Measurements from ENCODE around the gene ZBTB8B.
"Not testable (repeated sequence)": the region's sequence is repeated elsewhere in the genome, so short reads cannot be mapped to it uniquely, and the experiment has no call there.

The ZBTB8B gene

DNA sequence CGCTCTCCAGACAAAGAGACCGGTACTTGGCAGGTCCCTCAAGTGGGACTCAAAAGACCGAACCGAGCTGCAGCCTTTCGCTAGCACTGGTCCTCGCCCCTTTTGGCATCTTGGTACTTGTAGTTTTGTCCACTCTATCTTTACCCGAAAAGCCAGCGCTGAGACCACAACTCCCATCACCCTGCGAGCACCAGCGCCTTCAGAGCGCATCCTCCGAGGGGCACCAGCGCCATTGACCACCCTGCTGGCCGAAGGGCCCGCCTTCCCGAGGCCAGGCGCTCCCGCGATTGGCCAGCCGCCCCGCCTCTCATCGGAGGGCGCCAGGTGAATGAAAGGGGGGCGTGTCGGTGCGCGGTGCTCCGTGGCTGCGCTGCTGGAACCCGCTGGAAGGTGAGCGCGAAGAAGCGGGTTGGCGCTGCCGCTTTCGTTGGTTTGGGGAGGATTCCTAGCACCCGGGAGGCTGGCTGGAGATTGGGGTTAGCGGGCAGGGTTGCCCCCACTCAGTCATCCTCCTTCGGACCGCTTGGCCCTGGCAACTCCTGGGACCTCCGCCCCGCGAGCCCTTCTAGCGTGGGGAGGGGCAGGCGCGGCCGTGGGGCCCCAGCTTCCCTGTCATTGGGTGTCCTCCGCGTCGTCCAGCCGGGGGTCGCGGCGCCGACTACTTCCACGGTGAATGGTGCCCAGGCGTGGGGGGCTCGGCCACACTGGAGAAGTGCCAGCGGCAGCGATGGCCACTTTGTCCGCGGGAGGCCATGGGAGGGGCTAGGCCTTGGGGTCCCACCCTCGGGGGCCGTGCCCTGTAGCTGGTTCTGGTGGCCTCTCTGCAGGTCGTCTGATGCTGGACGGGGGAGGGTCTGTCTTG is at the start of gene ZBTB8B:
TSS of gene ZBTB8B (plus strand) at position 357 of the 862 bp plus-strand sequence. CDS start 5,553 bp downstream, outside the sequence.
- peak; percentile 41 for DNase-seq (ENCODE audit: low read depth)

DNA sequence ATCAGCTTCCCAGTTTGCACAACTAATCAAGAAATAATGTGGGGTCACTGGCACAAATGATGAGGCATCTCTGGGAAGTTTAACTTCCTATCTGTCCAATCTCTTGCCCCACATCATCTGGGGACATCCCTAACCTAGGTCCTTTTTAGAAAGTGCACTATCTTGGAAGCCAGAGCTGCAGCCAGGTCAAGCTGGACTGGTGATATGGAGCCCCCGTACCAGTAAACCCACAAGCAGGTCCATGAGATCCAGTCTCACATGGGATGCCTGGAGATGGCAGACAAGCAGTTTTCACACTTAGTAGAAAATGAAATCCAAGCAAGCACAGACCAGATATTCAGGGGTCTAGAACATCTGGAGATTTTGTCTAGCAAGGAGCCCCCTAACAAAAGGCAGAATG is 43.1 kb upstream of the ZBTB8B start:
- DNase-seq (ENCODE audit: low read depth) = no peak

DNA sequence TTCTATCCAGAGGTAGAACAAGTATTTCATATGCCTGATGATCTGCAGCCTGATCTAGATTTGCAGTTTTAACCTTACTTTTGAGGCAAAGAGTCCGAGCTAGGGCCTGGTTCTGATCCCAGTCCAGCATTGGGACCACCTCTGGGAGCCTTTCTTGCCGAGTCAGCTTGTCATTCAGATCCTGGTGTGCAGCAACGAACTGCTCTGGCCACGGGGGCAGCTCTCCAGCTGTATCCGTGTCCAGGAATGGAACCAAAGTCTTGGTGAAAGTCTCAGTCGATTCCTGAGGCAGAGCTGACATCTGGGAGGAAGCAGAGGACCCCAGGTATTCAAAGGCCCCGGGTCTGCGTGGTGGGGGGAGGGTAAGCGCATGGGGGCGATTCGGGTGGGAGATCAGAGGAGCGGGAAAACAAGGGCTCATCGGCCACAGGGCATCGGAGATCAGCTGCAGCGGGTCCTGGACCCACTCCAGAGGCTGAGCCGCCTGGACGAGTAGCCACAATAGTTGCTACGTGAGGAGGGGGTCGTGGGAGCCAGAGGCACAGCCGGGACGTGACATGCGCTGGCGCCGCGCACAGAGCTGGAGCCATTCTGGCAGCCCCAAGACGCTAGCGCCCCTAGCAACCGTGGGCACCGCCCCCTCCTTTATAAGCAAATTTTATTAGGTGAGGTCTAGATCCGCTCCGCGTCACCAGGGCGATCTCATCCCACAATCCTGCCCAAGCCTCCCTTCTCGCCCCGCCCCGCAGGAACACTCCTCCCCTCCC is 38.2 kb upstream of the ZBTB8B start:
- DNase-seq (ENCODE audit: low read depth) = no peak

DNA sequence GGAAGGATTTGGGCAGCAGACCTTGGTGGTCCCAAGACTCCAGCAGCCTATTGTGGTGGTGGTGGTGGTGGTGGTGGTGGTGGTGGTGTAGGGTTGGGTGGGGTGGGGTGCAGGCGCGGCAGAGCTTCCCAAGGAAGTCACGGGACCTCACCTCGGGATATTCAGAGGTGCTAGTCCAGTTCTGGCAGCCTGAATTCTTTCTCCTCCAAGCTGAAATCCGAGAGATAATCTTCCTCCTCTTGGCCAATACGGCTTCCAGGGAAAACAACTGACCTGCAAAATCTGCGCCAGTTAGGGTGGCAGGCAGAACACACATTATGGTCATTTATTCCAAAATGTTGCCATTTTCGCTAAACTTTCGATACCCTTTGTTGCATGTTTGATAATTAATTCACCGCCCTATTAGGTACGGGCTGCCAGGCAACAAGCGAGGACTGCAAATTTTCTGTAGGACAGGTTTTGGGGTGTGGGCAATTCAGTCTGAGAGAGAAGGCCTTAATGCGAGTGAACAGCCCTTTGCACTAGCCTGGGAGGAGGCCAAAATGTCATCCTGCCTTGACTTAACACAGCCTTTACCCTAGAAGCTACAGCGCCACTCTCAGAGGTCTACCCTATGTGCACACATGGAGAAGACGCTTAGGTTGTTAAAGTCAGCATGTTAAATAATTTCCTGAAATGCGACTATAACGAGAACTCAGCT is 37.5 kb upstream of the ZBTB8B start:
- no peak for DNase-seq (ENCODE audit: low read depth)

DNA sequence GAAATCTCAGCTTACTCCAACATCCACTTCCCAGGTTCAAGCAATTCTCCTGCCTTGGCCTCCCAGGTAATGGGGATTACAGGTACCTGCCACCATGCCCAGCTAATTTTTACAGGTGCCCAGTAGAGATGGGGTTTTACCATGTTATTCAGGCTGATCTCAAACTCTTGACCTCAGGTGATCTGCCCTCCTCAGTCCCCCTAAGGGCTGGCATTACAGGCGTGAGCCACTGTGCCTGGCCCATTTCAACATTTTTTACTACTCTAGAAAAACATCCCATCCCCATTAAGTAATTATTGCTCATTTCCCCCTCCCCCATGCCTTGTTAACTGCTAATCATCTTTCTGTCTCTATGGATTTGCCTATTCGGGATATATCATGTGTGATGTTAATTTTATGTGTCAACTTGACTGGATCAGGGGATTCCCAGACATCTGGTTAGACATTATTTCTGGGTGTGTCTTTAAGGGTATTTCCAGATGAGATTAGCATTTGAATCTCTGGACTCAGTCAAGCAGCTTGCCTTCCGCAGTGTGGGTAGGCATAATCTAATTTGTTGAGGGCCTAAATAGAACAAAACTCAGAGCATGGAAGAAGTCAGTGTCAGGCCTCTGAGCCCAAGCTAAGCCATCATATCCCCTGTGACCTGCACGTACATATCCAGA is 33.0 kb upstream of the ZBTB8B start:
- DNase-seq (ENCODE audit: low read depth) = no peak

GRCh38 chr1:32438136-32438535 is 26.7 kb upstream of the ZBTB8B start:
- no peak for DNase-seq (ENCODE audit: low read depth)

DNA sequence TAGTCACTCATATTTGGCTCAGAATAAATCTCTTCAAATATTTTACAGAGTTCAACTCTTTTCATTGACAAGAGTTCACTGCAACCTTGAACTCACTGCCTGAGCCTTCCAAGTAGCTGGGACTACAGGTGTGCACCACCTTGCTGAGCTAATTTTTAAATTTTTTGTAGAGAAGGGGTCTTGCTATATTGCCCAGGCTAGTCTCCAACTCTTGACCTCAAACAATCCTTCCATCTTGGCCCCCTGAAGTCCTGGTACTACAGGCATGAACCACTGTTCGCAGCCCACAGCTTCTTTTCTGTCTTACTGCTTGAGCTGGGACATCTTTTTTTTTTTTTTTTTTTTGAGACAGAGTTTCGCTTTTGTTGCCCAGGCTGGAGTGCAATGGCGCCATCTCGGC is 26.1 kb upstream of the ZBTB8B start:
- DNase-seq (ENCODE audit: low read depth) = not testable (repeated sequence)

GRCh38 chr1:32441467-32441866 is 23.4 kb upstream of the ZBTB8B start:
- not testable (repeated sequence) for DNase-seq (ENCODE audit: low read depth)

DNA sequence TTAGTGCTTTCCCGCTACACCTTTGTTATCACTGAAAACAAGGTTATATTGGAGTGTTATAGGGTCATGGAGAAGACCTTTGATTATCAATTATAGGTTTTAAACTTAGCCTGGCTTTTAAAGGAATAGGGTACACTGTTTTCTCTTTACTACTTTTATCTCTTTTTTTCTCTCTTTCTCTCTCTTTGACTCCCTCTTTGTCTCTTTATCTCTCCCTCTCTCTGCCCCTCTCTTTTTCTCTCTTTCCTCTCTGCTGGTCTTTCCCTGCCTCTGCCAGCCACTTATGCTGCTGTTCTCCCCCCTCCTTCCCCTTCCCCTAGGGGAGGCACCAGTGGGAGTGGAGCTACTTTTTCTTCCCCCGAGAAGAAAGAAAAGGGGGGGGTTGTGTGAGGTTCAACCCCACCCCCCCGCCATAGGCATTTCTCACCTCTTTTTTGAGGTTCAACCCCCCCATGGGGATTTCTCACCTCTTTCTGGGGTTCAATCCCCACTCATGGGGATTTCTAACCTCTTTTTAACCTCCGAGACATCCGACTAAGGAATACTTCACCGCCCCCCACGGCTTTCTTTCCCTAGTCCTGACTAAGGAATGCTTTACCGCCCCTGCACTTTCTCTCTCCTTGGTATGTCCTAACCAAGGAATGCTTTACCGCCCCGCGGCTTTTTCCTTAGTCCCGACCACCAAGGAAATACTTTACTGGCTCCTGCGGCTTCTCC is 17.2 kb upstream of the ZBTB8B start:
- no peak for DNase-seq (ENCODE audit: low read depth)

GRCh38 chr1:32448186-32448772 is 16.6 kb upstream of the ZBTB8B start:
- DNase-seq (ENCODE audit: low read depth) = peak; percentile 30

GRCh38 chr1:32448773-32449456 is 16.0 kb upstream of the ZBTB8B start:
- no peak for DNase-seq (ENCODE audit: low read depth)

- DNase-seq (ENCODE audit: low read depth) = not testable (repeated sequence)
Measured at GRCh38 chr1:32449457-32449831, 15.4 kb upstream of the ZBTB8B start.

GRCh38 chr1:32454726-32455125 is 10.1 kb upstream of the ZBTB8B start:
- no peak for DNase-seq (ENCODE audit: low read depth)

DNA sequence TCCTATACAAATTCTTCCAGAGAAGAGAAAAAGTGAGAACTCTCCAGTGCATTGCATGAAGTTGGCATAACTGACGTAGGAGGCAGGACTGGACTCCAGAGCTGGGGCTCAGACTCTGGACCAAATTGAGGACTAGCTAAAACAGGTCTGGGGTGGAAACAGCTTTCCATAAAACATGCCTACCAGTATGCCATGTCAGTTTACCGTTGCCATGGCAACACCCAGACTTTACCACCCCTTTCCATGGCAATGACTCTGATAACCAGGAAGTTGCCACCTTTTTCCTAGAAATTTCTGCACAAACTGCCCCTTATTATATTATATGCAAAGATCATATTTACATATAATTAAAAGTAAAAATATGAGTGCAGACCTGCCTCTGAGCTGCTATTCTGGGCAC is 8.9 kb upstream of the ZBTB8B start:
- DNase-seq (ENCODE audit: low read depth) = no peak

GRCh38 chr1:32458798-32459197 is 6.1 kb upstream of the ZBTB8B start:
- DNase-seq (ENCODE audit: low read depth) = not testable (repeated sequence)

GRCh38 chr1:32462977-32463376 is 1.9 kb upstream of the ZBTB8B start:
- DNase-seq (ENCODE audit: low read depth) = not testable (repeated sequence)

DNA sequence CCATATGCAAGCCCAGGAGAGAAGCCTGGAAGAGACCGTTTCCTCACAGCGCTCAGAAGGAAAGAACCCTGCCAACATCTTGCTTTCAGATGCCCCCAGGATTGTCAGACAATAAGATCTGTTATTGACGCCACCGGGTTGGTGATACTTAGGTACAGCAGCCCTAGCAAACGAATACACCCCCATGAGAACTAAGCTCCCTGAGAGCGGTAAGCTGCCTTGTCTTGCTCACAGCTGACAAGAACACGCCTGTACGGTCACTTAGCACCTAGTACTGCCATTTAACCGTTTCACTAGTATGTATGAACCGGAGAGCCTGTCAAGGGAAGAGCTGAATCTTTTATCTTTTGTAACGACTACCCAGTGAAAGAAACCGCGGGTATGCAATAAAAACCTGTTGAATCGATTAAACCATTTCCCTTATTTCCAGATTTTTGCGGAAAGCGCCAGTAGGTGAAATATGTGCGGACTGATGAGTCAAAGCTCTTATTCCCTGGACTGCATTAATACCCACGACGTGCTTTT is 619 bp upstream of the ZBTB8B start:
- no peak for DNase-seq (ENCODE audit: low read depth)

GRCh38 chr1:32465578-32465933 is 684 bp downstream of the ZBTB8B start:
- DNase-seq (ENCODE audit: low read depth) = no peak

- no peak for DNase-seq (ENCODE audit: low read depth)
Measured at GRCh38 chr1:32466761-32467160, 1.9 kb downstream of the ZBTB8B start.

DNA sequence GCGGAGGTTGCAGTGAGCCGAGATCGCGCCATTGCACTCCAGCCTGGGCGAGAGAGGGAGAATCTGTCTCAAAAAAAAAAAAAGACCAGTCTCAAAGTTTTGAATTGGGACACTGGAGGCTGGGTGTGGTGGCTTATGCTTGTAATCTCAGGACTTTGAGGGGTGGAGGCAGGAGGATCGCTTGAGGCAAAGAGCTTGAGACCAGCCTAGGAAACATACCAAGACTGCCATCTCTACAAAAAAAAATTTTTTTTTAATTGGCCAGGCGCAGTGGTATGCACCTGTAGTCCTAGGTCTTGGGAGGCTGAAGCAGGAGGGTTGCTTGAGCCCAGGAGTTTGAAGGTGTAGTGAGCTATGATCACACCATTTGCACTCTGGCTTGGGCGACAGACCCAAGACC is 3.9 kb downstream of the ZBTB8B start:
- no peak for DNase-seq (ENCODE audit: low read depth)

Measured in stimulated activated CD8-positive, alpha-beta memory T cell treated with anti-CD3 and anti-CD28 coated beads, Interleukin-4, amount 100 ng/mL, for 24 hours (primary cell).